Bronchial epithelial cell (primary cell): Measurements from ENCODE around the gene GOLGA6A. TPM values are rescaled to one million over a fixed set of nuclear protein-coding genes. Genes with fewer than 3 reads are reported as not detected.
"Not testable (repeated sequence)": the region's sequence is repeated elsewhere in the genome, so short reads cannot be mapped to it uniquely, and the experiment has no call there.

Experiments used
- DNase-seq: peaks from one replicate; pipeline ENCODE4 v3.0.0-alpha.2; 2010; ENCODE audit warnings: low read depth
- FAIRE-seq: peaks from 2 replicates; lab custom pipeline; 2011; peaks lifted over from hg19 to GRCh38; lab: Jason Lieb, UNC
- H3K27me3 ChIP-seq: 2 replicates; pipeline ENCODE4 v1.5.1; 2011; ENCODE audit warnings: low read length; ENCODE audit not compliant: control insufficient read depth, insufficient read depth
- H3K36me3 ChIP-seq: 2 replicates; pipeline ENCODE4 v1.5.1; 2011; ENCODE audit warnings: low read length; ENCODE audit not compliant: control insufficient read depth, insufficient read depth
- H3K4me3 ChIP-seq: 2 replicates; pipeline ENCODE4 v1.5.1; 2011; ENCODE audit warnings: mild to moderate bottlenecking, low read depth, low read length, control low read depth
- total RNA-seq: library from RNA; depleted of rRNA; stranded (reverse); fragments of >200 nt; gene quantifications from 2 replicates; pipeline ENCODE4 v1.2.1, GENCODE V29; 2014
- TF ChIP-seq, protein P1 (sequence below): IDR thresholded peaks from 2 replicates; pipeline ENCODE4 v1.5.1; 2011; ENCODE audit warnings: mild to moderate bottlenecking, moderate library complexity, low read length, control low read depth, inconsistent platforms; ENCODE audit not compliant: insufficient read depth, severe bottlenecking

GOLGA6A gene
- total RNA-seq, 1 donor from 2014 or later = not detected

DNA sequence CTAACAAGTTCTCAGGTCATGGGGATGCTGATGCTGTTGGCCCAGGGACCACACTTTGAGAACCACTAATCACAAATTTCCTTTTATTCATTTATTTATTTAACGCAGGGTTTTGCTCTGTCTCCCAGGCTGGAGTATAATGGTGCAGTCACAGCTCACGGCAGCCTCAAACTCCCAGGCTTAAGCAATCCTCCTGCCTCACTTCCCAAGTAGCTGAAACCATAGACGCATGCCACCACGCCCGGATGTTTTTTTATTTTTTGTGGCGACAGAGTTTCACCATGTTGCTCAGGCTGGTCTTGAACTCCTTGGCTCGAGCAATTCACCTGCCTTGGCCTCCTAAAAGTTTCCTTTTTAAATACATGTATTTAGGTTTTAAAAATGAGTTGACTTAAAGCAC lies 27.4 kb upstream of the GOLGA6A start:
- no peak for FAIRE-seq
- H3K4me3 ChIP-seq = no peak overlapping the region

DNA sequence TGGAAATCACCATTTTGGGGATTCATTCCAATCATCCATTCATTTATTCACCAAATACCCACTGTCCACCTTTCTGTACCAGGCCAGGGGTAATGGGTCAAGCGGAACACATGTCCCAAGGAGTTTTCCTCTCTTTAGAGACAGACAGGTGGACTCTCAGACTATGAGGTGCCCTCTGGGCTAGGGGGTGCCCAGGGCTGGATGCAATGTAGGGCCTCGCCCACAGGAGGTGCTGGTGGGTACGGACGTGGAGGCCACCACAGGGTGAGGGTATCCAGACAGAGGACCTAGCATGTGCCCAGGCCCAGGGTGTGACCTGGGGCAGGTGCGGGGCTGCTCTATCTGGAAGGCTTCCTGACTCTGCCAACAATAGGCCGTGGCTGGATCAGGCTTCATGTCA lies 26.3 kb upstream of the GOLGA6A start:
- FAIRE-seq = peak; percentile 79
- not testable (repeated sequence) for H3K27me3 ChIP-seq, H3K4me3 ChIP-seq, DNase-seq, H3K36me3 ChIP-seq

More for the DNA sequence above, 27.4 kb upstream of the GOLGA6A start:
- no peaks in the 10 kb centered on the region for H3K36me3 ChIP-seq
- no peaks in the 10 kb centered on the region for H3K27me3 ChIP-seq
- no peak for DNase-seq
- TF ChIP-seq, protein P1, sequence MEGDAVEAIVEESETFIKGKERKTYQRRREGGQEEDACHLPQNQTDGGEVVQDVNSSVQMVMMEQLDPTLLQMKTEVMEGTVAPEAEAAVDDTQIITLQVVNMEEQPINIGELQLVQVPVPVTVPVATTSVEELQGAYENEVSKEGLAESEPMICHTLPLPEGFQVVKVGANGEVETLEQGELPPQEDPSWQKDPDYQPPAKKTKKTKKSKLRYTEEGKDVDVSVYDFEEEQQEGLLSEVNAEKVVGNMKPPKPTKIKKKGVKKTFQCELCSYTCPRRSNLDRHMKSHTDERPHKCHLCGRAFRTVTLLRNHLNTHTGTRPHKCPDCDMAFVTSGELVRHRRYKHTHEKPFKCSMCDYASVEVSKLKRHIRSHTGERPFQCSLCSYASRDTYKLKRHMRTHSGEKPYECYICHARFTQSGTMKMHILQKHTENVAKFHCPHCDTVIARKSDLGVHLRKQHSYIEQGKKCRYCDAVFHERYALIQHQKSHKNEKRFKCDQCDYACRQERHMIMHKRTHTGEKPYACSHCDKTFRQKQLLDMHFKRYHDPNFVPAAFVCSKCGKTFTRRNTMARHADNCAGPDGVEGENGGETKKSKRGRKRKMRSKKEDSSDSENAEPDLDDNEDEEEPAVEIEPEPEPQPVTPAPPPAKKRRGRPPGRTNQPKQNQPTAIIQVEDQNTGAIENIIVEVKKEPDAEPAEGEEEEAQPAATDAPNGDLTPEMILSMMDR = no peak

DNA sequence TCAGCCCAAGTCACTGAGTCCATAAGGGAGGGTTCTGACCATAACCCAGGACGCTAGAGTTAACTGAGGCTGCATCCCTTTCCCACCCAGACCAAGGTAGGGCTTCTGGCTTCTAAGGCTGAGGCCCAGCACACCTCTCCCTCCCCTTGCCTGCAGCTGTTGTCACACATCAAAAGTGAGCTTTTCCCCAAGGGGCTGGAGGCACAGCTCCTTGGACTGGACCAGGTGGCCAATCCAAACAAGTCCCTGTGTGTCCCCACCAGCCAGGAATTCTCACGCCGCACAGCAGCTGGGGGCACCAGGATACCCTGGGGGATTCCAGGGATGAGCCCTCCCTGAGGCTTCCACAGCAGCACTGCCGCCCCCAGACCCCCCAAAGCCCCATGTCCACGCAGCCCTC lies 25.8 kb upstream of the GOLGA6A start:
- Histone ChIP-seq H3K27me3 (no peaks in the 10 kb centered on the region), H3K36me3 (no peaks in the 10 kb centered on the region), H3K4me3 (no peak overlapping the region)
- TF ChIP-seq, protein P1 = no peak
- DNase-seq (no peak), FAIRE-seq (no peak)

DNA sequence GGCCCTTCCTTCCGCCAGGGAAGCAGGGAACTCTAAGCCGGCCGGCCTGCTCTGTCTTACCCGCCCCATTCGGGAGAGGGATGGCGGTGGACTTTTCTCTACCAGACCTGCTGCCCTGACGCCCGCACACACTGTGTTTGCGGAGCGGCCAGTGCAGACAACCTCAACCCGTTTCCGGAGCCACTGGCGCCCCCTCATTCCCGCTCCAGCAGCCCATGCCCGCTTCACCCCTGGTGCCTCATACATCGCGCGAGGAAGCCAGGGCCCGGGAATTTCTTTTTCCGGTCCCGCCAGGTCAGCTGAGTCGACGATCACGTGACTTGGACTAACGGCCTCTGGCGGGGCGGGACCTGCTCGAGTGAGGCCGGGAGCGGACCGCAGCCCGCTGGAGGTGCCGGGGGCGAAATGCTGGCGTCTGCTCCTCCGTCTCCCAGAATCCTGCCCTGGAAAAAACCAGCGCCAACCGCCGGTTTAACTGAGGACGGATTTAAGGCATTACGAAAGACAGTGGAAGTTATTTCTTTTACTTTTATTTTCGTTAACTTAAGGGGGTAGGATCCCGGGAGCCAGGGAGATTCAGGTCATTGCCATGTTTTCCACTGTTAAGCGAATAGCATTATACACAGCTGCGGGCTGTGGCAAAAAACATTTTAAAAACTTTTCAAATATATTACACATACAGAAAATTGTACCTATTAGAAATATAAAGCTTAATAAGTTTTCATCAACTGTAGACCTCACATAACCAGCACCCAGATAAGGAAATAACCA lies 17.8 kb upstream of the GOLGA6A start:
- DNase-seq = peak; percentile 67
- FAIRE-seq, H3K27me3 ChIP-seq, H3K36me3 ChIP-seq: not testable (repeated sequence)
- peak overlapping the region; percentile 43 for H3K4me3 ChIP-seq

DNA sequence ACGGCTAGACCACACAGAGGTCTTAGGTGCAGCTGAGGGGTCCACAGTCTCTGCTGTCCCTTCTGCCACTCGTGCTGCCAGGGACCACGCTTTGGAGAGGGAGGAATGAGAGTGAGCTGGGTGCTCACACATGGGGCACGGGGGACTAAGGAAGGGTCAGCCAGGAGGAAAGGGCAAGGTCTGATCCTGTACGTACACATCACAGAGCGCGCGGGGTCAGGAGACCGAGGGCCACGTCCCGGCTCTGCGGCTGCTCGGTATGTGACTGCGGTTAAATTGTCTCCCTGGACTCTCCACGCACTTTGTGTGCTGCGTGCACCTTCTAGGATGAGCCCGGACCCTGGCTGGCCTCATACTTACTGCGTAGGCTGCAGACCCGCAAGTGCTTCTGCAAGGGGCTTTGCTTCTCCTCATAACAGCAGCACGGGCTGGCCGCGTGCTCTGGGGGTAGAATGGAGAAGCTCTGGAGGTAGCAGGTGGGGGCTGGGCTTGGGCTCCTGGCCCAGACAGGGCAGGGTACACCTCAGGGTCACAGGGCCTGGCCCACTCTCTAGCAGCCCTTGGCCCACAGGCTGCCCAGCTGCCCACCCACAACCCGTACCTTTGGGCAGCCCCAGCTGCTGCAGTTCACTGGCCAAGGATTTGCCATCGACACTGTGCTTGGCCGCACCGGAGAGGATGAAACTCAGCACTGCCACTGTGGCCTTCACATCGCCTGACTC lies 14.6 kb upstream of the GOLGA6A start:
- FAIRE-seq = not testable (repeated sequence)

DNA sequence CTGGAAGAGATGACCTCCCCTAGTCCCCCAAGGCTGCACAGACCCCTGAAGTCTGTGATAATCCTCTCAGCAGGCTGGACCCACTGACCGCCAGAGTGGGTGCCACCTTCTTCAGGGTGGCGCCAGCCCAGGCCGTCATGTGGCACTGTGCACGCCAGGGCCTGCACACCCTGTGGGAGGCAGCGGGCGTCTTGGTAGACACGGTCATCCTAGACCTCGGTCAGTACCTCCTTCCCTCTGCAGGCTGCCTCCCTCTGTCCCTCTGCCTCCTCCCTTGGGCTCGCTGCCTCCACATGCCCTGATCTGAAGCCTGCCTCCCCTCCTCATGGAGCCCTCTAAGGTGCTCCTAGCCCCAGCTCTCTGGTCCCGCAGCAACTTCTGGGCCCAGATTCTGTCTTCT lies 13.3 kb upstream of the GOLGA6A start:
- not testable (repeated sequence) for H3K36me3 ChIP-seq, H3K4me3 ChIP-seq, H3K27me3 ChIP-seq, FAIRE-seq, DNase-seq

More for the DNA sequence above, 14.6 kb upstream of the GOLGA6A start:
- not testable (repeated sequence) for H3K27me3 ChIP-seq, H3K36me3 ChIP-seq, H3K4me3 ChIP-seq, DNase-seq

DNA sequence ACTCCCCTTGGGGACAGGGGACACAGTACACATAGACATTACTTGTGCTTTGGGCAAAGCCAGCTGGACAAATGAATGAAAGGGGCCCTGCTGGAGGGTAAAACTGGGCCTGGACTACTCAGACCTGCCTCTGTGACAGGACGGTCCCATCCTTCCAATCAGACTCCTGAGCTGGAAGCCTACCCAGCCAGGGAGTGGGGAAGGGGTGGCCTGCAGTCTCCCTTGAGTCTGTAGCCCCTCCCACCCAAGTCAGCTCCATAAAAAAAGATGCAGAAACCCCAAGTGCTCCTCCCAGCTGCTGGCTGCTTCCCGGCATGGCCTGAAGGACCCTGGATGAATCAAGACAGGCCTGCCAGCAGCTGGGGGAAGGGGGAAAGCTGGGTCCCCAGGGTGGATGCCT lies 12.2 kb upstream of the GOLGA6A start:
- not testable (repeated sequence) for H3K4me3 ChIP-seq, FAIRE-seq, H3K36me3 ChIP-seq, DNase-seq, H3K27me3 ChIP-seq

DNA sequence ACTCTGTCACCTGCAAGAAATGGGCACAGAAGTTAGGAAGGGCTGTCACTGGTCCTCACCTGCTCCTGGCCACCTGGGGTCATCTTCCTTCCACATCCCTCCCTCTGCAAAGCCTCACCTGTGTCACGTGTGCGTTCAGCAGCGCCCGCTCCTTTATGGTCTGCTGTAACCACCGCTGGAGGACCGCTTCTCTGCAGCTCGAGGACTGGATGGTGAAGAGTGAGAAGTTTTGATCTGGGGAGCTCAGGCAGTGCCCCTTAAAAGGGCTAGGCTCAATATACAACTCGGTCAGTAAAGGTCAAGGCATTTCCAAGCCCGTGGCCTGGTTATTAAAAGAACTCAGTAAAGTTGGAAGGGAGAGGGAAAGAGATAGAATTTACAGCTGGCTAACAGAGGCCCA lies 6.6 kb downstream of the GOLGA6A start:
- not testable (repeated sequence) for H3K27me3 ChIP-seq, H3K4me3 ChIP-seq, FAIRE-seq, H3K36me3 ChIP-seq, DNase-seq
